ENCODE measurements around the gene ESR2.
A peak's percentile ranks its signal among the peaks of the same experiment; 100 is the strongest.

ESR2 gene

DNA sequence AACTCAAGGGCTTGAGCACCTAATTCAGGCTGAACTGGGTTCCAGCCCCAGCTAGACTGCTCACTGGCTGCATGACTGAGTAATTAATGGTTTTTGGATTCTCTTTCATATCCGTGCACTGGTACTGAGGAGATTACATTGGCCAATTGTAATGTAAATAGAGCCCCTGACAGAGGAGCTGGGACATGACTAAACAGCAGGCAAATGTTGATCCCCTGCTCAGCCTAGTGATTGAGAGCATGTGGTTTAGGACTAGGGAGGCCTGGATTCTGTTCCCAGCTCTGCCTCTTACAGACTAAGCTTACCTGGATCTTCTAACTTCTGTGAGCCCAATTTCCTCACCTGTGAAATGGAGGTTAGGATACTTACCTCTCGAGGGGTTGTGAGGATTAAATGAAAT, 204.3 kb downstream of the ESR2 start:
- no peak overlapping the region for H3K4me3 ChIP-seq (replicated peaks in 1 of 2; ENCODE audit: low read depth in 2 of 2, low read length in 2 of 2)
- TF ChIP-seq, protein P1, sequence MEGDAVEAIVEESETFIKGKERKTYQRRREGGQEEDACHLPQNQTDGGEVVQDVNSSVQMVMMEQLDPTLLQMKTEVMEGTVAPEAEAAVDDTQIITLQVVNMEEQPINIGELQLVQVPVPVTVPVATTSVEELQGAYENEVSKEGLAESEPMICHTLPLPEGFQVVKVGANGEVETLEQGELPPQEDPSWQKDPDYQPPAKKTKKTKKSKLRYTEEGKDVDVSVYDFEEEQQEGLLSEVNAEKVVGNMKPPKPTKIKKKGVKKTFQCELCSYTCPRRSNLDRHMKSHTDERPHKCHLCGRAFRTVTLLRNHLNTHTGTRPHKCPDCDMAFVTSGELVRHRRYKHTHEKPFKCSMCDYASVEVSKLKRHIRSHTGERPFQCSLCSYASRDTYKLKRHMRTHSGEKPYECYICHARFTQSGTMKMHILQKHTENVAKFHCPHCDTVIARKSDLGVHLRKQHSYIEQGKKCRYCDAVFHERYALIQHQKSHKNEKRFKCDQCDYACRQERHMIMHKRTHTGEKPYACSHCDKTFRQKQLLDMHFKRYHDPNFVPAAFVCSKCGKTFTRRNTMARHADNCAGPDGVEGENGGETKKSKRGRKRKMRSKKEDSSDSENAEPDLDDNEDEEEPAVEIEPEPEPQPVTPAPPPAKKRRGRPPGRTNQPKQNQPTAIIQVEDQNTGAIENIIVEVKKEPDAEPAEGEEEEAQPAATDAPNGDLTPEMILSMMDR (IDR thresholded peaks at IDR 0.05; ENCODE audit: low read depth, low read length) = no peak
- DNase-seq (ENCODE audit: low read depth in 2 of 2) = no peak

DNA sequence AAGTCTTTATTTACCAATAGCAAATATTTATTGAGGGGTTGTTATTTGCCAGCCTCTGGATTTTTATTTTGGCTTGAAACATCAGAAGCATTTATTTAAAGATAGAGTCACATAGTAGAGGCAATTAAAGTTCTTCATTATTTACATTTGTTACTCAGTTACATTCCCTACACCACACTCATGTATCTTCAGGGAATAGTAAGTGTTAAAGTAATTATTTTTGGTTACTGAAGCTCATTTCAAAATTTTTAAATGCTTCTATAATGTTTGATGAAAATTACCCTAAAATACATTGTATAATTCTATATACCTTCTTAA, 205.6 kb downstream of the ESR2 start:
- no peak overlapping the region for H3K4me3 ChIP-seq (replicated peaks in 1 of 2; ENCODE audit: low read depth in 2 of 2, low read length in 2 of 2)
- DNase-seq (ENCODE audit: low read depth in 2 of 2) = no peak
- TF ChIP-seq, protein P1 (IDR thresholded peaks at IDR 0.05; ENCODE audit: low read depth, low read length) = no peak

DNA sequence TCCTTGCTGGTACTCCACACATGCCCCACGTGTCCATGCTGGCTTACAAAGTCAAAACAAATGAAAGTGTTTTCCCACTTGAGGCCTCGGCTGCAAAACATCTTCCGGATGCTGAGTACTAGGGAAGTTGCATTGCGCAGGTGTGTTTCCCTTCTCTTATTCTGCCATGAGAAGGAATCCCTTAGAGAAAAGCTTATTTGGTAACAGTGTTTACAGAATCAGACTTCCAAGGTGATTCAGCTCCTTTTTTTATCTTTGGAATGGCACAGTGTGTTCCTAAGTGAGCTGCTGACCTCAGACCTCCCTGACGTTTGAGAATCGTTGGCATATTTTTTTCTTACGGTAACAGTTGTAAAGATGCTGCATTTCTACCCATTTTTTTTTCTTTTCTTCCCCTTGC, 211.3 kb downstream of the ESR2 start:
- TF ChIP-seq, protein P1 (IDR thresholded peaks at IDR 0.05; ENCODE audit: low read depth, low read length) = no peak
- H3K4me3 ChIP-seq (replicated peaks in 1 of 2; ENCODE audit: low read depth in 2 of 2, low read length in 2 of 2) = no peak overlapping the region
- DNase-seq (ENCODE audit: low read depth in 2 of 2) = peak; percentile 91 to 97

DNA sequence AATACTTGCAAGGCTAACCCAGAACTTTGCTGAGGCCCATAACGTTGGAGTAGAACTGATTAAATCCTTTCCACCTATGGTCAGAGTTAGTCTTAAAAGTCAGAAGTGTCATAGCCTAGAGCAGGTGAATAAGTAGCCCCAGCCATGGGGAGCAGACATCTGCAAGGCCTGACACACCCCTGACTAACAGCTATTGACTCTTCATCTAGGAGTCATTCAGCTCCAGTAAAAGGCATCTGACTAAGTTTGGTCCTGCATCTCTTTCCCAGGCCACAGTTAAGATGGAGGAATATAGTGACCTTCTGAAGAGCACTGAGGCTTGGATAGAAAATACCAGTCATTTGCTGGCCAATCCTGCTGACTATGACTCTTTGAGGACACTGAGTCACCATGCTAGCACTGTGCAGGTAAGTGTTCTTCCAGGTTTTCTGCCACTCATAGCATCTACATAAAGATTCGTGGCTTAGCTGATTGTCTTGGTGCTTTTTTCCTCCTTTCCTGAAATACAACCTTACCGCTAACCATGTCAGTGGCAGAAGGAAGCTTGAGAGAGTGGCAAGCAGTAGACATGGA, 212.9 kb downstream of the ESR2 start:
- peak in 1 of 2 donors; percentile 33 for DNase-seq (ENCODE audit: low read depth in 2 of 2)
- TF ChIP-seq, protein P1 (IDR thresholded peaks at IDR 0.05; ENCODE audit: low read depth, low read length) = no peak
- H3K4me3 ChIP-seq (replicated peaks in 1 of 2; ENCODE audit: low read depth in 2 of 2, low read length in 2 of 2) = no peak overlapping the region

DNA sequence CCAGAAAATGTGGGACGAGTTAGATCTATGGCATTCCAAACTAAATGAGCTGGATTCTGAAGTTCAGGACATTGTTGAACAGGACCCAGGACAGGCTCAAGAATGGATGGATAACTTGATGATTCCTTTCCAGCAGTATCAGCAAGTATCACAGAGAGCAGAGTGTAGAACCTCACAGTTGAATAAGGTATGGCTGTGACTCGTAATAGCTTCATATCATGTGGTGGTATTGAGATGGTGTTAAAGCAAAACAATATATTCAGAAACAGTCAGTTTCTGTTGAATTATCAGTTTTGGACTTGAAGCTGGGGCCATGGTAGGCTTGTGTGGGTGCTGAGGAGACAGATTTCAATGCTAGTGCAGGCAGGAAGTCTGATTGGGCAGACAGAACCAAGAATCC, 213.7 kb downstream of the ESR2 start:
- TF ChIP-seq, protein P1 (IDR thresholded peaks at IDR 0.05; ENCODE audit: low read depth, low read length) = no peak

DNA sequence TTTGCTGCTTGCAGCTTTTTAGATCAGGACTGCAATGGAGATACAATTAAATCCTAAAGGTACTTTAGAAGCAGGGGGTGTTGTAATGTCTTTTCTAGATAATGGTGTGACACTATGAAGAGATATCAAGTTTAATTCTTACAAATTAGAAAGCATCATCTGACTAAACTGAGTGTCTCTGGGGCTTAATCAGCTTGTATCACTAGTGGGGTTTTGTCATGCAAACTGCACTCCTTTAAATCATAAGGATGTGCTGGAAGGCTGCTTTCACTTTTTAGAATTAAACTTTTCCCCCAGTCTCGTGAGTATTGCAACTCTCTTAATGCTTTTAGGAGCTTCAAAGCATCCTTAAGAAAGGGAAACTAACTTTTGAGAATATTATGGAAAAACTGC, 218.6 kb downstream of the ESR2 start:
- no peak overlapping the region for H3K4me3 ChIP-seq (replicated peaks in 1 of 2; ENCODE audit: low read depth in 2 of 2, low read length in 2 of 2)
- TF ChIP-seq, protein P1 (IDR thresholded peaks at IDR 0.05; ENCODE audit: low read depth, low read length) = no peak
- DNase-seq (ENCODE audit: low read depth in 2 of 2) = no peak

More for the DNA sequence above, 213.7 kb downstream of the ESR2 start:
- no peak for DNase-seq (ENCODE audit: low read depth in 2 of 2)
- no peak overlapping the region for H3K4me3 ChIP-seq (replicated peaks in 1 of 2; ENCODE audit: low read depth in 2 of 2, low read length in 2 of 2)

DNA sequence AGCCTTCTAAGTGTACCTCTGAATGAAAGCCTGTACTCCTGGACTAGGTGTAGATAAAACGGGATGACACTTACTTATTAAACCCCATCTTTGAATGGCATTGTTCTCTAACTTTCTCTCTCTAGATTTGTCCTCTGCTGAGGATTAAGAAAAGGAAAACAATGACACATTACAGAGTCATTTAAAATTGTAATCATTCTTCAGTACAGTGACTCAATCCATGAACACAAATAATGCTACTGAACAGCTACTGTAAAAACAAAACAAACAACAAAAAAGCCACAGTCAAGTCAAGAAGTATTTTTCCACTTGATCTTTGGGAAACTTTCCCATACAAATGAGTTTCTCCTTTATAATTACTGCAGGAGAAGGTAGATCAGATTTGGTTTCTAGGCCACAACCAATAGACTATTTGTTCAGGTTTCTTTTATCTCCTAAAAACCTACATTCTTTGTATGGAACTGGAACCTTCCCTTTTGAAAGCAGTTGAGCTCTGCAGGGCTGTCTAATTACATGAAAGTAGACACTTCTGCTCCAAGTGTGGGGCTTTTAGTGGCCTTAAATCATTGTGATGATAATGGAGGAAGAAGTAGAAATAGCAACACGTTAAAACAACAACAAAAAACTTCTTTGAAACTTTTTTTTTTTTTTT, 219.1 kb downstream of the ESR2 start:
- H3K4me3 ChIP-seq (replicated peaks in 1 of 2; ENCODE audit: low read depth in 2 of 2, low read length in 2 of 2) = no peak overlapping the region
- DNase-seq (ENCODE audit: low read depth in 2 of 2) = peak; percentile 22 to 82
- TF ChIP-seq, protein P1 (IDR thresholded peaks at IDR 0.05; ENCODE audit: low read depth, low read length) = no peak

Measured in cardiac fibroblast (primary cell).